KMS-11 (cell line): ENCODE data around the gene DIPK1A.

ENCODE experiments used
- H2AFZ ChIP-seq: fragments of 200-600 bp; sonication (generic); 2 replicates; pipeline ENCODE4 v1.6.1; 2016; ENCODE audit warnings: antibody characterized with exemption, mixed run types, low read depth
- H3K27ac ChIP-seq: fragments of 200-600 bp; sonication (generic); 2 replicates; pipeline ENCODE4 v1.6.1; 2016; ENCODE audit warnings: mild to moderate bottlenecking, mixed run types
- H3K27me3 ChIP-seq: fragments of 200-600 bp; sonication (generic); 2 replicates; pipeline ENCODE4 v1.6.1; 2017; ENCODE audit warnings: mild to moderate bottlenecking, low read depth, mixed run types, moderate library complexity; ENCODE audit not compliant: insufficient read depth
- H3K36me3 ChIP-seq: fragments of 200-600 bp; sonication (generic); 2 replicates; pipeline ENCODE4 v1.6.1; 2017; ENCODE audit warnings: mild to moderate bottlenecking, mixed run types; ENCODE audit not compliant: insufficient read depth
- H3K4me1 ChIP-seq: fragments of 200-600 bp; sonication (generic); 2 replicates; pipeline ENCODE4 v1.6.1; 2016; ENCODE audit warnings: mild to moderate bottlenecking, low read depth, mixed run types; ENCODE audit not compliant: poor library complexity, severe bottlenecking
- H3K4me2 ChIP-seq: fragments of 200-600 bp; sonication (generic); 2 replicates; pipeline ENCODE4 v1.7.0; 2016; ENCODE audit warnings: mild to moderate bottlenecking, mixed run types
- H3K4me3 ChIP-seq: fragments of 200-600 bp; sonication (generic); IDR thresholded peaks from 2 replicates; pipeline ENCODE4 v1.6.1; 2017; ENCODE audit warnings: low read depth, low read length, mixed read lengths; ENCODE audit not compliant: insufficient read depth
- H3K79me2 ChIP-seq: fragments of 200-600 bp; sonication (generic); 2 replicates; pipeline ENCODE4 v1.6.1; 2016; ENCODE audit warnings: low read depth, mixed run types; ENCODE audit not compliant: insufficient read depth
- H3K9ac ChIP-seq: fragments of 200-600 bp; sonication (generic); 2 replicates; pipeline ENCODE4 v1.6.1; 2016; ENCODE audit warnings: mild to moderate bottlenecking, mixed run types
- H4K20me1 ChIP-seq: fragments of 200-600 bp; sonication (generic); 2 replicates; pipeline ENCODE4 v1.6.1; 2016; ENCODE audit warnings: mild to moderate bottlenecking, mixed run types; ENCODE audit not compliant: insufficient read depth
- CTCF ChIP-seq: fragments of 200-600 bp; sonication (generic); conservative IDR thresholded peaks from 2 replicates; pipeline ENCODE4 v1.6.1; 2017; ENCODE audit warnings: low read depth, mild to moderate bottlenecking, antibody characterized with exemption, low read length, moderate library complexity, mixed read lengths

The DIPK1A gene

GRCh38 chr1:92922356-92923035 is 38.8 kb downstream of the DIPK1A start:
- H3K4me2 ChIP-seq = no peak overlapping the region
- no peak overlapping the region for H2AFZ ChIP-seq
- no peaks in the 10 kb centered on the region for H3K4me1 ChIP-seq
- H3K4me3 ChIP-seq = no peak overlapping the region
- H4K20me1 ChIP-seq = no peaks in the 10 kb centered on the region
- H3K79me2 ChIP-seq = no peaks in the 10 kb centered on the region
- no peaks in the 10 kb centered on the region for H3K27me3 ChIP-seq
- H3K27ac ChIP-seq = no peak overlapping the region
- TF ChIP-seq CTCF = no peak
- H3K36me3 ChIP-seq = no peaks in the 10 kb centered on the region
- no peak overlapping the region for H3K9ac ChIP-seq

GRCh38 chr1:92921031-92922023 is 39.9 kb downstream of the DIPK1A start:
- Histone ChIP-seq H3K9ac (no peak overlapping the region), H3K27me3 (no peaks in the 10 kb centered on the region), H3K4me3 (no peak overlapping the region), H3K4me1 (no peaks in the 10 kb centered on the region), H3K79me2 (no peaks in the 10 kb centered on the region), H3K36me3 (no peaks in the 10 kb centered on the region), H4K20me1 (no peaks in the 10 kb centered on the region), H2AFZ (no peak overlapping the region), H3K27ac (no peak overlapping the region), H3K4me2 (no peak overlapping the region)
- TF ChIP-seq CTCF = no peak

- no peaks in the 10 kb centered on the region for H3K79me2 ChIP-seq
- no peaks in the 10 kb centered on the region for H3K36me3 ChIP-seq
- H3K4me1 ChIP-seq = no peaks in the 10 kb centered on the region
- H4K20me1 ChIP-seq = no peaks in the 10 kb centered on the region
- no peak overlapping the region for H3K4me2 ChIP-seq
- H2AFZ ChIP-seq = no peak overlapping the region
- H3K4me3 ChIP-seq = no peak overlapping the region
- no peaks in the 10 kb centered on the region for H3K27me3 ChIP-seq
- H3K27ac ChIP-seq = no peak overlapping the region
- no peak overlapping the region for H3K9ac ChIP-seq
- no peak for TF ChIP-seq CTCF
Observed at GRCh38 chr1:92916899-92917298, 44.4 kb downstream of the DIPK1A start.

- H3K4me2 ChIP-seq = no peak overlapping the region
Observed at GRCh38 chr1:92915547-92915946, 45.7 kb downstream of the DIPK1A start.

More at GRCh38 chr1:92915547-92915946, 45.7 kb downstream of the DIPK1A start:
- Histone ChIP-seq H3K9ac (no peak overlapping the region), H3K27ac (no peak overlapping the region), H3K27me3 (no peaks in the 10 kb centered on the region), H3K4me3 (no peak overlapping the region), H2AFZ (no peak overlapping the region), H3K36me3 (no peaks in the 10 kb centered on the region), H4K20me1 (no peaks in the 10 kb centered on the region), H3K4me1 (no peaks in the 10 kb centered on the region), H3K79me2 (no peaks in the 10 kb centered on the region)
- TF ChIP-seq CTCF = no peak
